ENCODE data around the gene SYT15.

GRCh38 chr10:46541735-46542566 lies 37.0 kb upstream of the SYT15 start:
- TF ChIP-seq CTCF (conservative IDR thresholded peaks at IDR 0.05; ENCODE audit: low read depth, low read length) (no peak), RFX5 (IDR thresholded peaks at IDR 0.05; ENCODE audit: low read depth, low read length) (no peak), POLR2A (IDR thresholded peaks at IDR 0.05; ENCODE audit: low read depth, low read length) (no peak), CEBPB (IDR thresholded peaks at IDR 0.05; ENCODE audit: low read depth, low read length) (no peak), USF2 (IDR thresholded peaks at IDR 0.05; ENCODE audit: low read depth, low read length) (no peak), SMC3 (IDR thresholded peaks at IDR 0.05; ENCODE audit: low read depth, low read length) (no peak), RAD21 (IDR thresholded peaks at IDR 0.05; ENCODE audit: low read length) (no peak), ELK1 (IDR thresholded peaks at IDR 0.05; ENCODE audit: borderline replicate concordance, low read depth, low read length) (no peak), MXI1 (IDR thresholded peaks at IDR 0.05; ENCODE audit: borderline replicate concordance, low read depth, low read length) (no peak), MAFK (IDR thresholded peaks at IDR 0.05; ENCODE audit: low read depth, low read length) (no peak), FOS (IDR thresholded peaks at IDR 0.05; ENCODE audit: low read depth, low read length) (no peak), CHD1 (IDR thresholded peaks at IDR 0.05; ENCODE audit: low read depth, low read length) (no peak), RCOR1 (IDR thresholded peaks at IDR 0.05; ENCODE audit: insufficient replicate concordance, low read length) (no peak), MAZ (IDR thresholded peaks at IDR 0.05; ENCODE audit: borderline replicate concordance, low read depth, low read length) (no peak)

Data from IMR-90 (cell line).